IMR-90 (cell line): Measurements from ENCODE around the gene PSMD6. TPM values are rescaled to one million over a fixed set of nuclear protein-coding genes. Genes with fewer than 3 reads are reported as not detected.

Experiments used
- ATAC-seq: fragments of 200-7000 bp; cut with Tn5 transposase; 2 replicates; pipeline ENCODE4 v1.9.1; 2020; ENCODE audit warnings: low read depth, mild to moderate bottlenecking, moderate library complexity
- BruUV-seq: library from RNA; stranded (reverse); fragments of 400-500 nt; replicated peaks from 2 replicates; lab custom pipeline; 2021; lab: Mats Ljungman, UMichigan
- CTCF ChIA-PET: fragments of 300-600 bp; formaldehyde crosslinking; extraction: SDS; loops from one replicate; lab custom pipeline; 2021; ENCODE audit warnings: antibody characterized with exemption; lab: Yijun Ruan, JAX
- POLR2A ChIA-PET: fragments of 300-600 bp; sonication (Branson Sonifier 250); formaldehyde crosslinking; loops from one replicate; lab custom pipeline; 2022; ENCODE audit warnings: antibody characterized with exemption; ENCODE audit not compliant: unreplicated experiment; lab: Charles Lee
- DNase-seq: peaks from one replicate; pipeline ENCODE4 v3.0.0; 2013
- H2AFZ ChIP-seq: replicated peaks from 2 replicates; pipeline ENCODE3; 2013; ENCODE audit warnings: low read length, mild to moderate bottlenecking; ENCODE audit not compliant: poor library complexity
- H2AK5ac ChIP-seq: 2 replicates; pipeline ENCODE4 v1.6.1; 2013; ENCODE audit warnings: low read depth, low read length, inconsistent platforms
- H2AK9ac ChIP-seq: replicated peaks from 2 replicates; pipeline ENCODE3; 2013; ENCODE audit warnings: mild to moderate bottlenecking, low read depth, low read length, moderate library complexity; ENCODE audit not compliant: poor library complexity
- H2BK120ac ChIP-seq: 2 replicates; pipeline ENCODE4 v1.6.1; 2013; ENCODE audit warnings: low read depth, low read length, inconsistent platforms
- H2BK15ac ChIP-seq: 3 replicates; pipeline ENCODE4 v1.6.1; 2013; ENCODE audit warnings: low read depth, low read length, inconsistent platforms
- H2BK20ac ChIP-seq: 2 replicates; pipeline ENCODE4 v1.6.1; 2013; ENCODE audit warnings: low read depth, mild to moderate bottlenecking, inconsistent platforms, low read length, moderate library complexity
- H2BK5ac ChIP-seq: 2 replicates; pipeline ENCODE4 v1.6.1; 2013; ENCODE audit warnings: mild to moderate bottlenecking, low read depth, low read length, inconsistent platforms; ENCODE audit not compliant: poor library complexity, severe bottlenecking
- H3K14ac ChIP-seq: replicated peaks from 2 replicates; pipeline ENCODE4 v1.6.1; 2013; ENCODE audit warnings: low read depth, low read length, inconsistent platforms
- H3K18ac ChIP-seq: 2 replicates; pipeline ENCODE4 v1.6.1; 2013; ENCODE audit warnings: low read depth, low read length, control low read depth
- H3K23ac ChIP-seq: 2 replicates; pipeline ENCODE4 v1.6.1; 2013; ENCODE audit warnings: low read depth, low read length, inconsistent platforms
- H3K27ac ChIP-seq: 2 replicates; pipeline ENCODE4 v1.5.1; 2013; ENCODE audit warnings: mild to moderate bottlenecking, control low read depth, low read length; ENCODE audit not compliant: insufficient read depth
- H3K27me3 ChIP-seq: 2 replicates; pipeline ENCODE4 v1.6.1; 2013; ENCODE audit warnings: low read length; ENCODE audit not compliant: control insufficient read depth, insufficient read depth
- H3K36me3 ChIP-seq: 2 replicates; pipeline ENCODE4 v1.6.1; 2013; ENCODE audit warnings: low read length, mixed read lengths; ENCODE audit not compliant: control insufficient read depth, insufficient read depth
- H3K4ac ChIP-seq: 2 replicates; pipeline ENCODE4 v1.6.1; 2013; ENCODE audit warnings: low read depth, low read length, inconsistent platforms
- H3K4me1 ChIP-seq: 2 replicates; pipeline ENCODE4 v1.6.1; 2013; ENCODE audit warnings: low read length, mixed read lengths; ENCODE audit not compliant: control insufficient read depth, insufficient read depth
- H3K4me2 ChIP-seq: 2 replicates; pipeline ENCODE4 v1.6.1; 2013; ENCODE audit warnings: low read depth, mild to moderate bottlenecking, control low read depth, low read length, moderate library complexity
- H3K4me3 ChIP-seq: 2 replicates; pipeline ENCODE4 v1.5.1; 2013; ENCODE audit warnings: low read depth, mild to moderate bottlenecking, control low read depth, low read length, moderate library complexity; ENCODE audit not compliant: insufficient read depth
- H3K56ac ChIP-seq: 2 replicates; pipeline ENCODE4 v1.6.1; 2013; ENCODE audit warnings: low read length, inconsistent platforms; ENCODE audit not compliant: insufficient read depth; ENCODE audit errors: extremely low read depth
- H3K79me1 ChIP-seq, 2 experiments: 2 replicates each; pipeline ENCODE4 v1.6.1; 2013; ENCODE audit warnings: low read length in 2 of 2, inconsistent platforms in 1 of 2, low read depth in 1 of 2
- H3K9ac ChIP-seq: 2 replicates; pipeline ENCODE4 v1.6.1; 2013; ENCODE audit warnings: low read depth, low read length, control low read depth
- H3K9me1 ChIP-seq: 2 replicates; pipeline ENCODE4 v1.6.1; 2013; ENCODE audit warnings: low read length, inconsistent platforms; ENCODE audit not compliant: insufficient read depth
- H3K9me3 ChIP-seq: 2 replicates; pipeline ENCODE4 v1.6.1; 2013; ENCODE audit warnings: low read length; ENCODE audit not compliant: control insufficient read depth, insufficient read depth
- H4K20me1 ChIP-seq: 2 replicates; pipeline ENCODE4 v1.6.1; 2013; ENCODE audit warnings: low read length, inconsistent platforms; ENCODE audit not compliant: insufficient read depth
- H4K5ac ChIP-seq: 2 replicates; pipeline ENCODE4 v1.6.1; 2013; ENCODE audit warnings: mild to moderate bottlenecking, low read depth, low read length, control low read depth
- H4K8ac ChIP-seq, 2 experiments: 2 replicates each; pipeline ENCODE4 v1.6.1; 2013; ENCODE audit warnings: low read depth in 2 of 2, low read length in 2 of 2, control low read depth in 1 of 2, inconsistent platforms in 1 of 2
- H4K91ac ChIP-seq: 2 replicates; pipeline ENCODE4 v1.6.1; 2013; ENCODE audit warnings: low read depth, low read length, inconsistent platforms; ENCODE audit not compliant: insufficient read depth
- FOS ChIP-seq: fragments of 150-350 bp; IDR thresholded peaks from 2 replicates; pipeline ENCODE4 v1.6.1; 2016; ENCODE audit warnings: low read depth, low read length
- MAZ ChIP-seq: IDR thresholded peaks from 2 replicates; pipeline ENCODE4 v1.6.1; 2012; ENCODE audit warnings: low read depth, mild to moderate bottlenecking, low read length, improper control_type of control experiment, moderate library complexity, borderline replicate concordance
- RAD21 ChIP-seq: IDR thresholded peaks from 2 replicates; pipeline ENCODE4 v1.6.1; 2012; ENCODE audit warnings: low read length, improper control_type of control experiment
- WGBS, 2 experiments: methylation state at CpG; one replicate each; pipeline versions ENCODE4 v1.1.5 to v1.1.7; 2013; ENCODE audit warnings: missing lambda C conversion rate in 2 of 2; ENCODE audit not compliant: insufficient read length in 1 of 2; ENCODE audit errors: extremely low coverage in 2 of 2; 5-methylcytosine and 5-hydroxymethylcytosine counted together
- dilution Hi-C: fragments of 300-500 bp; cut with HindIII; formaldehyde crosslinking; loops from one replicate; pipeline ENCODE4 v1.14.3; 2018; ENCODE audit warnings: low sequenced_read_pairs; ENCODE audit not compliant: unreplicated experiment
- in situ Hi-C: fragments of 300-500 bp; cut with MboI; formaldehyde crosslinking; loops from 3 replicates; pipeline ENCODE4 v1.14.3; 2019; ENCODE audit warnings: low sequenced_read_pairs, inconsistent platforms, mixed read lengths
- intact Hi-C: fragments of 100-400 bp; cut with micrococcal nuclease; formaldehyde crosslinking; loops from 2 replicates; pipeline ENCODE4 v1.10.0; 2022
- polyA plus RNA-seq, 3 experiments: library from polyadenylated mRNA; depleted of rRNA; stranded (reverse); fragments of >200 nt; gene quantifications; 2 replicates each; pipeline ENCODE4 v1.2.3, GENCODE V29; 2012; ENCODE audit warnings: low replicate concordance in 1 of 3
- total RNA-seq: library from RNA; depleted of rRNA; stranded (reverse); fragments of >200 nt; gene quantifications from 2 replicates; pipeline ENCODE4 v1.2.3, GENCODE V29; 2012
- TF ChIP-seq, protein P1 (sequence below): fragments of 150-350 bp; IDR thresholded peaks from 2 replicates; pipeline ENCODE4 v1.6.1; 2016; ENCODE audit warnings: low read depth, mild to moderate bottlenecking, low read length, moderate library complexity, borderline replicate concordance

PSMD6 gene
- total and polyA plus RNA-seq, 2 of the 4 experiments (the other 2 are of a cell fraction) = 86.6 to 91.8 TPM

DNA sequence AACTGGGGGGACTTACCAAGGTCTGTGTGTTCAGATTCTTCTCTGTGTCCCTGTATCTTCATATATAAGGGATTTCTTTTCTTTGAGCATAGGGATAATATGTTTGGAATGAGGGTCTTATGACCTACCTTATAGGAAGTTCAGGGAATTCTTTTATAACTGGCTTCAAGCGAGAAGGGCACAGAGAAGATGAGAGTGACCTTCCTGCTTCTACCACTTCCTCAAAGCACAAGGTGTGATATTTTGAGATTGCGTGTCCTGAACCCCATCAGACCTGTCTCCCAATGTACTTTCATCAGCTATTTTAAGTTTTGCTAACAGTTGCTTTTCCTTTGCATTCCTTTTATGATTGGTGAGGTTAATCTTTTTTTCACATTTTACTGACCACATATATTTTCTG, 3.1 kb upstream of the PSMD6 start:
- Histone ChIP-seq H3K14ac (no peak overlapping the region), H4K91ac (no peak overlapping the region), H2AFZ (no peak overlapping the region), H3K36me3 (no peaks in the 10 kb centered on the region), H4K20me1 (peaks cover 10% of the 10 kb centered on the region; the same call in 1 of the 2 replicates), H3K9me1 (peaks cover 5% of the 10 kb centered on the region), H3K4me2 (no peak overlapping the region), H2BK120ac (no peak overlapping the region), H2BK15ac (no peak overlapping the region), H3K27me3 (peaks cover 4% of the 10 kb centered on the region), H3K9me3 (no peaks in the 10 kb centered on the region), H3K4ac (no peak overlapping the region), H2AK5ac (no peak overlapping the region), H3K18ac (no peak overlapping the region), H3K23ac (no peak overlapping the region), H3K79me1 (peaks cover 11 to 18% of the 10 kb centered on the region in 2 experiments), H3K9ac (no peak overlapping the region), H3K27ac (no peak overlapping the region), H4K8ac (no peak overlapping the region), H3K4me3 (no peak overlapping the region), H2BK5ac (no peak overlapping the region), H2AK9ac (no peak overlapping the region), H4K5ac (no peak overlapping the region), H2BK20ac (no peak overlapping the region), H3K4me1 (peaks cover 4% of the 10 kb centered on the region), H3K56ac (no peak overlapping the region)
- CTCF ChIA-PET = no interaction called here
- dilution Hi-C loops = loop anchor here (25.0 kb wide), 1 partner anchor 436 kb away; no protein-coding TSS in a partner anchor
- no peak for ATAC-seq
- POLR2A ChIA-PET = interaction anchor here (0.7 kb wide), 1 partner anchor 206 kb away, joined by 3 read pairs; no protein-coding TSS in a partner anchor
- no TSS peak for BruUV-seq
- WGBS, 2 experiments = no CpG with 5 or more reads among the region's 2 CpGs
- intact Hi-C loops = loop anchor here (5.0 kb wide), 1 partner anchor 316 kb away; no protein-coding TSS in a partner anchor
- no peak for TF ChIP-seq FOS
- no peak for TF ChIP-seq RAD21
- TF ChIP-seq, protein P1, sequence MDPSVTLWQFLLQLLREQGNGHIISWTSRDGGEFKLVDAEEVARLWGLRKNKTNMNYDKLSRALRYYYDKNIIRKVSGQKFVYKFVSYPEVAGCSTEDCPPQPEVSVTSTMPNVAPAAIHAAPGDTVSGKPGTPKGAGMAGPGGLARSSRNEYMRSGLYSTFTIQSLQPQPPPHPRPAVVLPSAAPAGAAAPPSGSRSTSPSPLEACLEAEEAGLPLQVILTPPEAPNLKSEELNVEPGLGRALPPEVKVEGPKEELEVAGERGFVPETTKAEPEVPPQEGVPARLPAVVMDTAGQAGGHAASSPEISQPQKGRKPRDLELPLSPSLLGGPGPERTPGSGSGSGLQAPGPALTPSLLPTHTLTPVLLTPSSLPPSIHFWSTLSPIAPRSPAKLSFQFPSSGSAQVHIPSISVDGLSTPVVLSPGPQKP = no peak
- no peak for TF ChIP-seq MAZ
- DNase-seq = no peak
- in situ Hi-C loops = loop anchor here (5.0 to 25.0 kb wide), 3 partner anchors 186 to 456 kb away; no protein-coding TSS in a partner anchor
